ENCODE measurements around the gene UTS2B.

- TF ChIP-seq POLR2A (IDR thresholded peaks at IDR 0.05) (no peak), CTCF (IDR thresholded peaks at IDR 0.05) (no peak)
Observed at GRCh38 chr3:191257286-191257685, 73.0 kb downstream of the UTS2B start.

Measured in ovary (tissue), 3 donors.